NB4 (cell line): ENCODE data around the gene MAGEF1.

Experiments
- TF ChIP-seq, protein P1 (sequence below): IDR thresholded peaks from one replicate; pipeline ENCODE4 v1.5.1; 2012; ENCODE audit warnings: low read depth, low read length
- TF ChIP-seq, protein P2 (sequence below): IDR thresholded peaks from 2 replicates; pipeline ENCODE4 v1.6.1; 2011; ENCODE audit warnings: low read depth, low read length

GRCh38 chr3:184677344-184678316 is 34.2 kb downstream of the MAGEF1 start:
- TF ChIP-seq, protein P1, sequence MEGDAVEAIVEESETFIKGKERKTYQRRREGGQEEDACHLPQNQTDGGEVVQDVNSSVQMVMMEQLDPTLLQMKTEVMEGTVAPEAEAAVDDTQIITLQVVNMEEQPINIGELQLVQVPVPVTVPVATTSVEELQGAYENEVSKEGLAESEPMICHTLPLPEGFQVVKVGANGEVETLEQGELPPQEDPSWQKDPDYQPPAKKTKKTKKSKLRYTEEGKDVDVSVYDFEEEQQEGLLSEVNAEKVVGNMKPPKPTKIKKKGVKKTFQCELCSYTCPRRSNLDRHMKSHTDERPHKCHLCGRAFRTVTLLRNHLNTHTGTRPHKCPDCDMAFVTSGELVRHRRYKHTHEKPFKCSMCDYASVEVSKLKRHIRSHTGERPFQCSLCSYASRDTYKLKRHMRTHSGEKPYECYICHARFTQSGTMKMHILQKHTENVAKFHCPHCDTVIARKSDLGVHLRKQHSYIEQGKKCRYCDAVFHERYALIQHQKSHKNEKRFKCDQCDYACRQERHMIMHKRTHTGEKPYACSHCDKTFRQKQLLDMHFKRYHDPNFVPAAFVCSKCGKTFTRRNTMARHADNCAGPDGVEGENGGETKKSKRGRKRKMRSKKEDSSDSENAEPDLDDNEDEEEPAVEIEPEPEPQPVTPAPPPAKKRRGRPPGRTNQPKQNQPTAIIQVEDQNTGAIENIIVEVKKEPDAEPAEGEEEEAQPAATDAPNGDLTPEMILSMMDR, result no peak
- TF ChIP-seq, protein P2, sequence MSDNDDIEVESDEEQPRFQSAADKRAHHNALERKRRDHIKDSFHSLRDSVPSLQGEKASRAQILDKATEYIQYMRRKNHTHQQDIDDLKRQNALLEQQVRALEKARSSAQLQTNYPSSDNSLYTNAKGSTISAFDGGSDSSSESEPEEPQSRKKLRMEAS, result no peak
